ENCODE results near the gene KCNK3.

The KCNK3 gene

GRCh38 chr2:26682155-26682554 lies 10.4 kb upstream of the KCNK3 start:
- H3K27me3 ChIP-seq = no peaks in the 10 kb centered on the region
- DNase-seq = peak; percentile 8
- no peak overlapping the region for H3K4me3 ChIP-seq (ENCODE audit: low read depth, low read length)
- TF ChIP-seq CTCF (IDR thresholded peaks at IDR 0.05; ENCODE audit: low read depth, low read length) = no peak
- H3K9me3 ChIP-seq = peaks cover 5% of the 10 kb centered on the region
- no peaks in the 10 kb centered on the region for H3K36me3 ChIP-seq
- peaks cover 41% of the 10 kb centered on the region for H3K4me1 ChIP-seq

GRCh38 chr2:26683583-26683982 lies 8.9 kb upstream of the KCNK3 start:
- no peak overlapping the region for H3K4me3 ChIP-seq (ENCODE audit: low read depth, low read length)
- TF ChIP-seq CTCF (IDR thresholded peaks at IDR 0.05; ENCODE audit: low read depth, low read length) = no peak; the same call in 1 of the 2 replicates
- no peaks in the 10 kb centered on the region for H3K27me3 ChIP-seq
- DNase-seq = peak; percentile 6
- H3K36me3 ChIP-seq = no peaks in the 10 kb centered on the region
- peaks cover 44% of the 10 kb centered on the region for H3K4me1 ChIP-seq
- H3K9me3 ChIP-seq = no peaks in the 10 kb centered on the region

- H3K27me3 ChIP-seq = no peaks in the 10 kb centered on the region
- peak; percentile 81 for DNase-seq
These were observed 7.2 kb upstream of the KCNK3 start for GRCh38 chr2:26685341-26685740.

GRCh38 chr2:26685989-26686839 lies 6.3 kb upstream of the KCNK3 start:
- DNase-seq = no peak
- Histone ChIP-seq H3K4me3 (ENCODE audit: low read depth, low read length) (no peak overlapping the region), H3K36me3 (no peaks in the 10 kb centered on the region), H3K9me3 (no peaks in the 10 kb centered on the region), H3K4me1 (peaks cover 54% of the 10 kb centered on the region), H3K27me3 (no peaks in the 10 kb centered on the region)
- TF ChIP-seq CTCF (IDR thresholded peaks at IDR 0.05; ENCODE audit: low read depth, low read length) = no peak

More at GRCh38 chr2:26685341-26685740, 7.2 kb upstream of the KCNK3 start:
- peaks cover 47% of the 10 kb centered on the region for H3K4me1 ChIP-seq
- H3K4me3 ChIP-seq (ENCODE audit: low read depth, low read length) = no peak overlapping the region
- peak; percentile 33 for TF ChIP-seq CTCF (IDR thresholded peaks at IDR 0.05; ENCODE audit: low read depth, low read length)
- no peaks in the 10 kb centered on the region for H3K9me3 ChIP-seq
- H3K36me3 ChIP-seq = no peaks in the 10 kb centered on the region

- no peak overlapping the region for H3K4me3 ChIP-seq (ENCODE audit: low read depth, low read length)
- H3K9me3 ChIP-seq = no peaks in the 10 kb centered on the region
- H3K27me3 ChIP-seq = no peaks in the 10 kb centered on the region
- no peak for TF ChIP-seq CTCF (IDR thresholded peaks at IDR 0.05; ENCODE audit: low read depth, low read length)
- peaks cover 49% of the 10 kb centered on the region for H3K4me1 ChIP-seq
- DNase-seq = no peak
- H3K36me3 ChIP-seq = no peaks in the 10 kb centered on the region
These were observed 5.2 kb upstream of the KCNK3 start for GRCh38 chr2:26687328-26687727.

- no peak for DNase-seq
- no peaks in the 10 kb centered on the region for H3K9me3 ChIP-seq
- no peaks in the 10 kb centered on the region for H3K27me3 ChIP-seq
- H3K4me1 ChIP-seq = peaks cover 48% of the 10 kb centered on the region
- TF ChIP-seq CTCF (IDR thresholded peaks at IDR 0.05; ENCODE audit: low read depth, low read length) = no peak
- H3K4me3 ChIP-seq (ENCODE audit: low read depth, low read length) = no peak overlapping the region
- H3K36me3 ChIP-seq = no peaks in the 10 kb centered on the region
These were observed 4.7 kb upstream of the KCNK3 start for GRCh38 chr2:26687801-26688200.
